Aorta (tissue), 5 donors: ENCODE measurements around the gene DCBLD1. TPM values are rescaled to one million over a fixed set of nuclear protein-coding genes. Genes with fewer than 3 reads are reported as not detected.
"Not testable (repeated sequence)": the region's sequence is repeated elsewhere in the genome, so short reads cannot be mapped to it uniquely, and the experiment has no call there.

Source experiments
- ATAC-seq: fragments of 200-7000 bp; cut with Tn5 transposase; one replicate; pipeline ENCODE4 v1.9.1; 2022; ENCODE audit warnings: moderate library complexity; ENCODE audit not compliant: low FRiP score
- DNase-seq, 2 donors: peaks; one replicate each; pipeline ENCODE4 v3.0.0-alpha.2; 2020
- H3K27ac ChIP-seq, 2 donors: one replicate each; pipeline ENCODE4 v1.5.1; 2013; ENCODE audit warnings: low read length in 2 of 2, mild to moderate bottlenecking in 2 of 2, moderate library complexity in 2 of 2, control low read depth in 1 of 2, inconsistent platforms in 1 of 2, low read depth in 1 of 2
- H3K27me3 ChIP-seq, 2 donors: one replicate each; pipeline ENCODE4 v1.6.1; 2013; ENCODE audit warnings: control low read depth in 1 of 2, low read length in 1 of 2, mild to moderate bottlenecking in 1 of 2, moderate library complexity in 1 of 2; ENCODE audit not compliant: insufficient read depth in 2 of 2, control insufficient read depth in 1 of 2
- H3K36me3 ChIP-seq, 2 donors: one replicate each; pipeline ENCODE4 v1.6.1; 2013; ENCODE audit warnings: control low read depth in 1 of 2, low read length in 1 of 2, mild to moderate bottlenecking in 1 of 2; ENCODE audit not compliant: insufficient read depth in 2 of 2, control insufficient read depth in 1 of 2
- H3K4me1 ChIP-seq, 2 donors: one replicate each; pipeline ENCODE4 v1.6.1; 2013; ENCODE audit warnings: low read length in 2 of 2, control low read depth in 1 of 2, mild to moderate bottlenecking in 1 of 2, moderate library complexity in 1 of 2; ENCODE audit not compliant: insufficient read depth in 2 of 2, control insufficient read depth in 1 of 2
- H3K4me3 ChIP-seq, 2 donors: one replicate each; pipeline ENCODE4 v1.5.1; 2013; ENCODE audit warnings: low read length in 2 of 2, control low read depth in 1 of 2, mild to moderate bottlenecking in 1 of 2
- H3K9me3 ChIP-seq: one replicate; pipeline ENCODE4 v1.6.1; 2013; ENCODE audit warnings: mild to moderate bottlenecking, low read length; ENCODE audit not compliant: control insufficient read depth
- WGBS, 2 donors: extraction: QIAGEN DNeasy Blood & Tissue Kit; methylation state at CpG; one replicate each; pipeline ENCODE4 v1.1.7; 2013; 5-methylcytosine and 5-hydroxymethylcytosine counted together
- intact Hi-C, 2 donors: fragments of 100-400 bp; cut with DNase I; formaldehyde crosslinking; loops; one replicate each; pipeline versions ENCODE4 v1.14.2 to v1.15.0; 2022
- polyA plus RNA-seq, 2 donors: library from polyadenylated mRNA; stranded (reverse); fragments of 200-250 nt; gene quantifications; one replicate each; pipeline ENCODE4 v1.2.3, GENCODE V29; 2013
- total RNA-seq, 2 donors: library from RNA; stranded (reverse); fragmentation: NEBNext Ultra II Directional; extraction: Animal tissue kit (Norgen Biotek cat#: 25700); gene quantifications; one replicate each; pipeline ENCODE4 v1.2.1, GENCODE V29; 2021
- donor health status: healthy with polysubstance abuse.
- donor health status: Bipolar disorder and iron deficiency.
- donor health status: DM: no; HTN: no; CAD: no.
- donor health status: DM: no; HTN: no; CAD: no.
- donor health status: DM: yes; HTN: yes; CAD: no.

DCBLD1 gene
- total and polyA plus RNA-seq, 4 donors = 2.4 to 16.8 (median 12.4) TPM

- no peak for ATAC-seq
- Histone ChIP-seq H3K36me3 (peaks cover 0 to 2% of the 10 kb centered on the region in 2 donors), H3K4me3 (no peak overlapping the region), H3K27me3 (no peaks in the 10 kb centered on the region), H3K27ac (no peak overlapping the region), H3K4me1 (peaks cover 4 to 10% of the 10 kb centered on the region in 2 donors), H3K9me3 (no peaks in the 10 kb centered on the region)
- intact Hi-C loops = no loop called here
- 98% methylated on average over 7 of the region's 7 CpGs for WGBS, 2 donors
- no peak for DNase-seq
Measured at GRCh38 chr6:117509021-117509420, 26.5 kb downstream of the DCBLD1 start.

GRCh38 chr6:117512056-117512828, 29.8 kb downstream of the DCBLD1 start:
- Histone ChIP-seq H3K36me3 (no peaks in the 10 kb centered on the region), H3K27ac (no peak overlapping the region), H3K9me3 (no peaks in the 10 kb centered on the region), H3K4me3 (no peak overlapping the region), H3K4me1 (peaks cover 4 to 10% of the 10 kb centered on the region in 2 donors), H3K27me3 (no peaks in the 10 kb centered on the region)
- WGBS, 2 donors = 70 to 74% methylated on average over 7 of the region's 7 CpGs
- intact Hi-C loops = no loop called here
- no peak for ATAC-seq
- no peak for DNase-seq

GRCh38 chr6:117512987-117513573, 30.6 kb downstream of the DCBLD1 start:
- H3K4me1 ChIP-seq = peaks cover 4 to 7% of the 10 kb centered on the region in 2 donors
- H3K27me3 ChIP-seq = no peaks in the 10 kb centered on the region
- no peak overlapping the region for H3K4me3 ChIP-seq
- DNase-seq (no peak), ATAC-seq (no peak)
- H3K27ac ChIP-seq = no peak overlapping the region
- H3K9me3 ChIP-seq = no peaks in the 10 kb centered on the region
- intact Hi-C loops = no loop called here
- no peaks in the 10 kb centered on the region for H3K36me3 ChIP-seq
- WGBS, 2 donors = 58 to 75% methylated on average over 2 of the region's 2 CpGs

GRCh38 chr6:117513778-117514365, 31.4 kb downstream of the DCBLD1 start:
- no peaks in the 10 kb centered on the region for H3K36me3 ChIP-seq
- ATAC-seq (no peak), DNase-seq (no peak)
- H3K4me3 ChIP-seq = no peak overlapping the region
- H3K4me1 ChIP-seq = peaks cover 4 to 7% of the 10 kb centered on the region in 2 donors
- H3K9me3 ChIP-seq = no peaks in the 10 kb centered on the region
- no peak overlapping the region for H3K27ac ChIP-seq
- WGBS, 2 donors = 38 to 55% methylated on average over 7 of the region's 7 CpGs
- intact Hi-C loops = no loop called here
- H3K27me3 ChIP-seq = no peaks in the 10 kb centered on the region

GRCh38 chr6:117514655-117515054, 32.2 kb downstream of the DCBLD1 start:
- no peaks in the 10 kb centered on the region for H3K9me3 ChIP-seq
- no peak for ATAC-seq
- no peak overlapping the region for H3K27ac ChIP-seq
- no peaks in the 10 kb centered on the region for H3K36me3 ChIP-seq
- WGBS, 2 donors = 95 to 100% methylated on average over 1 of the region's 1 CpG
- H3K27me3 ChIP-seq = no peaks in the 10 kb centered on the region
- H3K4me3 ChIP-seq = no peak overlapping the region
- H3K4me1 ChIP-seq = peaks cover 4 to 7% of the 10 kb centered on the region in 2 donors
- no peak for DNase-seq
- intact Hi-C loops = no loop called here

GRCh38 chr6:117515326-117515725, 32.9 kb downstream of the DCBLD1 start:
- intact Hi-C loops = no loop called here
- H3K36me3 ChIP-seq = no peaks in the 10 kb centered on the region
- no peaks in the 10 kb centered on the region for H3K9me3 ChIP-seq
- DNase-seq = no peak
- no peak overlapping the region for H3K27ac ChIP-seq
- H3K4me3 ChIP-seq = no peak overlapping the region
- H3K27me3 ChIP-seq = no peaks in the 10 kb centered on the region
- ATAC-seq = no peak
- H3K4me1 ChIP-seq = peaks cover 4 to 7% of the 10 kb centered on the region in 2 donors

GRCh38 chr6:117517995-117518394, 35.5 kb downstream of the DCBLD1 start:
- DNase-seq, H3K4me3 ChIP-seq, H3K4me1 ChIP-seq, H3K36me3 ChIP-seq, H3K27ac ChIP-seq, H3K9me3 ChIP-seq, intact Hi-C loops, H3K27me3 ChIP-seq, ATAC-seq: not testable (repeated sequence)
- WGBS, 2 donors = 95 to 96% methylated on average over 5 of the region's 5 CpGs

GRCh38 chr6:117518870-117519269, 36.4 kb downstream of the DCBLD1 start:
- no peak for DNase-seq
- ATAC-seq = no peak
- Histone ChIP-seq H3K27me3 (no peaks in the 10 kb centered on the region), H3K27ac (no peak overlapping the region), H3K36me3 (no peaks in the 10 kb centered on the region), H3K4me3 (no peak overlapping the region), H3K4me1 (no peaks in the 10 kb centered on the region), H3K9me3 (no peaks in the 10 kb centered on the region)
- intact Hi-C loops = no loop called here
- WGBS, 2 donors = 97% methylated on average over 6 of the region's 6 CpGs
